Mucosa of rectum (tissue), 2 donors: ENCODE measurements around the gene CLEC19A.

Source experiments
- H3K27ac ChIP-seq, 2 donors: one replicate each; pipeline ENCODE4 v1.7.0; 2013; ENCODE audit warnings: inconsistent platforms in 2 of 2, low read depth in 2 of 2, low read length in 2 of 2
- H3K27me3 ChIP-seq, 2 donors: one replicate each; pipeline ENCODE4 v1.7.0; 2013; ENCODE audit warnings: low read length in 2 of 2; ENCODE audit not compliant: control insufficient read depth in 2 of 2, insufficient read depth in 2 of 2
- H3K36me3 ChIP-seq, 2 donors: one replicate each; pipeline ENCODE4 v1.7.0; 2013; ENCODE audit warnings: low read length in 2 of 2; ENCODE audit not compliant: control insufficient read depth in 2 of 2, insufficient read depth in 2 of 2
- H3K4me1 ChIP-seq, 2 donors: one replicate each; pipeline ENCODE4 v1.7.0; 2013; ENCODE audit warnings: low read length in 2 of 2, mild to moderate bottlenecking in 1 of 2; ENCODE audit not compliant: control insufficient read depth in 2 of 2, insufficient read depth in 2 of 2
- H3K4me3 ChIP-seq, 2 donors: one replicate each; pipeline ENCODE4 v1.7.0; 2013; ENCODE audit warnings: low read length in 2 of 2
- H3K9ac ChIP-seq, 2 donors: one replicate each; pipeline ENCODE4 v1.7.0; 2013; ENCODE audit warnings: low read length in 2 of 2, low read depth in 1 of 2, mild to moderate bottlenecking in 1 of 2
- H3K9me3 ChIP-seq, 2 donors: one replicate each; pipeline ENCODE4 v1.7.0; 2013; ENCODE audit warnings: low read length in 2 of 2; ENCODE audit not compliant: control insufficient read depth in 2 of 2
- donor health status: healthy.
- donor health status: Normal muscosa, but diverticular disease.

CLEC19A gene

DNA sequence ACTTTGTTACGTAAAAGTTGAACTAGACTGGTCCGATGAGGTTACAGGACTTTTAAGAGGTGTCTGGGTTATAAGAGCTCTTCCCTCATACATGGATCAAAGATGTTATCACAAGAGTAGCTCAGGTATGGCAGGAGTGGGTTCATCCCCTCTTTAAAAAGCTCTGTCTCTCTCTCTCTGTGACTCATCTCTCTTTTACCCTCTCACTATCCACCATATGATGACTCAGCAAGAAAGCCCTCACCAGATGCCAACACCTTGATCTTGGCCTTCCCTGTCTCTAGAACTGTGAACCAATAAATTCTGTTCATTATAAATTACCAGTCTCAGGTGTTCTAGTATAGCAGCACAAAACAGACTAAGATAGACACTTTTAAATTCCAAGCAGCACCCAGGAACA, 1.9 kb upstream of the CLEC19A start:
- Histone ChIP-seq H3K4me1 (no peaks in the 10 kb centered on the region), H3K27me3 (no peaks in the 10 kb centered on the region), H3K9ac (no peak overlapping the region), H3K9me3 (no peaks in the 10 kb centered on the region), H3K4me3 (no peak overlapping the region), H3K36me3 (no peaks in the 10 kb centered on the region), H3K27ac (no peak overlapping the region)

DNA sequence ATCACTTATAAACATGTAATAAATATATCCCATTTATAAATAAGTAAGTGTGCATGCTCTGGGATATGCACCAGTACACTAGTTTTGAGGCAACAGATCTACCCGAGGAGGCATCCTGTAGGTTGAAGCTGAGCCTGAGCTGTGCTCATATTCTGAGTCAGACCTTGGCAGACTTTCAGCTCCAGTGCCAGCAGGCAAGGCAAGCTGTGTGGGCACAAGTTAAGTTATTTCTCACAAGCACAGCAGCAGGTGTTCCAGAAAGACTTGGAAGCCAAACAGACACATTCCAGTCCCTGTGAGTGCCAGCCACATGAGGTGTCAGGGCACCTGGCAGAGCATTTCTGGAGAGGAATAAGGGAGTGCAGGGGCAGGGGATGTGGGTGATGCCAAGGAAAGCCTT, 1.3 kb upstream of the CLEC19A start:
- H3K27me3 ChIP-seq = no peaks in the 10 kb centered on the region
- no peak overlapping the region for H3K27ac ChIP-seq
- no peaks in the 10 kb centered on the region for H3K9me3 ChIP-seq
- no peak overlapping the region for H3K9ac ChIP-seq
- H3K4me1 ChIP-seq = no peaks in the 10 kb centered on the region
- no peak overlapping the region for H3K4me3 ChIP-seq
- H3K36me3 ChIP-seq = no peaks in the 10 kb centered on the region

DNA sequence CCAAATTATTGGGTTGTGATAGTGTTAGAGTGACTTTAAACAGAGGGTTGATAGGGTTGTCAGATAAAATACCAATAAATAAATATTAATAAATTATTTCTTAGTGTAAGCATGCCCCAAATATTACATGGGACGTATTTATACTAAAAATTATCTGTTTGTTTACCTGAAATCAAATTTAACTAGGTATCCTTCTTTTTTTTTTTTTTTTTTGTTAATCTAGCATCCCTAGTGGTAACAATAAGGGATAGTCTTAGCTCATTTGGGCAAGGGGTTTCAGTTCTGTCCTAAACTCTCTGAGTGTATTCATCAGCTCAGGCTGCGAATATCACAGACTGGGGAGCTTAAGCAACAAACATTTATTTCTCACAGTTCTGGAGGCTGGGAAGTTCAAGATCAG, 1.3 kb downstream of the CLEC19A start:
- no peak overlapping the region for H3K4me3 ChIP-seq
- no peaks in the 10 kb centered on the region for H3K27me3 ChIP-seq
- H3K9ac ChIP-seq = no peak overlapping the region
- no peak overlapping the region for H3K27ac ChIP-seq
- no peaks in the 10 kb centered on the region for H3K36me3 ChIP-seq
- H3K9me3 ChIP-seq = no peaks in the 10 kb centered on the region
- H3K4me1 ChIP-seq = no peaks in the 10 kb centered on the region

- H3K9ac ChIP-seq = no peak overlapping the region
- no peaks in the 10 kb centered on the region for H3K36me3 ChIP-seq
- no peak overlapping the region for H3K4me3 ChIP-seq
- no peak overlapping the region for H3K27ac ChIP-seq
- no peaks in the 10 kb centered on the region for H3K4me1 ChIP-seq
- no peaks in the 10 kb centered on the region for H3K9me3 ChIP-seq
- no peaks in the 10 kb centered on the region for H3K27me3 ChIP-seq
Observed at GRCh38 chr16:19287241-19287640, 1.7 kb downstream of the CLEC19A start.

GRCh38 chr16:19288872-19289799, 3.6 kb downstream of the CLEC19A start:
- Histone ChIP-seq H3K9ac (no peak overlapping the region), H3K4me3 (no peak overlapping the region), H3K27ac (no peak overlapping the region), H3K27me3 (no peaks in the 10 kb centered on the region), H3K9me3 (no peaks in the 10 kb centered on the region), H3K4me1 (no peaks in the 10 kb centered on the region), H3K36me3 (no peaks in the 10 kb centered on the region)

DNA sequence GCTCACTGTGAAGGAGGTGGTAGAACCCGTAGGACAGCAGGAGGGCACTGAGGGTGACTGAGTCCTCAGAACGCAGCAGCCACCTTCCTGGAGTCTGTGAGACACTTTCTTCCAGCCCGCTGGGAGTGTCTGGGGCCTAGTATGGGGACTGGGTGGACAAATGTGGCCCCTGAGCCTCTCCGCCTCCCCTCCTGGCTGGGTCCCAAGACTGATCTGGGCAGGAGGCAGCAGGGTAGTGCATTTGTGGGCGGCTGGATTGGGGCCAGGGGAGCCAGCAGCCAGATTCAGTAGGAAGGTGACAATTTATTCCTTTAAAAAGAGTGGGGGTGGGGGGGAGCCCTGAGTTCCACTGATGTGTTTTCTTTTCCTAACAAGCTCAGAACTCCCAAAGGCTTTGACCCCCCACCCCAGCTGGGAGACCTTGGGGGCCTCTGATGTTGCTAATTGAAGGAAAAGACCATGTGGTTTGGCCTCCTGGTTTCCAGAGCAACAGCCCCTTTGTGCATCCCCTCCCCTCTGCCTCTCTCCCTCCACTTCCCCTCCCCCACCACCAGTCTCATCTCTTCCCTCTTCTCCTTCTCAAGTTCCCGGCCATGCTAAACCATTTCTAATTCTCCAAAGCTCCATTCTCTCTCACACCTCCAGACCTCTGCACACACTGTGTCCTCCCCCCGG, 4.4 kb downstream of the CLEC19A start:
- H3K9ac ChIP-seq = no peak overlapping the region
- no peaks in the 10 kb centered on the region for H3K36me3 ChIP-seq
- no peaks in the 10 kb centered on the region for H3K27me3 ChIP-seq
- H3K4me1 ChIP-seq = no peaks in the 10 kb centered on the region
- H3K27ac ChIP-seq = no peak overlapping the region
- no peak overlapping the region for H3K4me3 ChIP-seq
- H3K9me3 ChIP-seq = no peaks in the 10 kb centered on the region

DNA sequence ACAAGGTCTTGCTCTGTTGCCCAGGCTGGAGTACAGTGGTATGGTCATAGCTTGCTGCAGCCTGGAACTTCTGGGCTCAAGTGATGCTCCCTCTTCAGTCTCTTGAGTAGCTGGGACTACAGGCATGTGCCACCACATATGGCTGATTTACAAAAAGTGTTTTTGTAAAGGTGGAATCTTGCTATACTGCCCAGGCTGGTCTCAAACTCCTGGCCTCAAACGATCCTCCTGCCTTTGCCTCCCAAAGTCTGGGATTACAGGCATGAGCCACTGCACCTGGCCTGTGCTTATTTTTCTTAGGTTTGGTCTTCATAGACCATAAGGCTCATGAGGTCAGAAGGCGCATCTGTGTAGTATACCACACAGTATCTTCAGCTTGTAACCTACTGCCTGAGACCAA, 5.3 kb downstream of the CLEC19A start:
- no peak overlapping the region for H3K4me3 ChIP-seq
- no peak overlapping the region for H3K27ac ChIP-seq
- no peaks in the 10 kb centered on the region for H3K36me3 ChIP-seq
- H3K27me3 ChIP-seq = no peaks in the 10 kb centered on the region
- H3K9ac ChIP-seq = no peak overlapping the region
- no peaks in the 10 kb centered on the region for H3K4me1 ChIP-seq
- H3K9me3 ChIP-seq = no peaks in the 10 kb centered on the region

DNA sequence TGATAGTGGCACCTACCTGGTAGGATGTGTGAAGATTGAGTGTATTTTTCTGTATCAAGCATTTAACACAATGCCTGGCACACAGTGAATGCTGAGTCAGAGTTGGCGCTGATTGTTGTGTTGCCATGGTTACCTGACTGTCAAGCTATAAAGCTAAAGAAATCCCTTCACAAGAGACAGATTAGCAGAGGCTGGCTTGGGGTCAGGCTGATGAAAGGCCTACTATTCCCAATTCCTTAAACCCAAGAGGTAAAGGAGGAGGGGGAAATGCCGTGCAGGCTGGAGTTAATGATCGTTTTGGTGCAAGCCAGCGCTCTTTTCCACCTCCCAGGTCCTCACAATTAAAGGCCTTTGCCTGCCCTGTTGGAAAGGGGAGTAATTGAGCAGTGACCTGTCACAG, 5.9 kb downstream of the CLEC19A start:
- Histone ChIP-seq H3K4me1 (no peaks in the 10 kb centered on the region), H3K9ac (no peak overlapping the region)

DNA sequence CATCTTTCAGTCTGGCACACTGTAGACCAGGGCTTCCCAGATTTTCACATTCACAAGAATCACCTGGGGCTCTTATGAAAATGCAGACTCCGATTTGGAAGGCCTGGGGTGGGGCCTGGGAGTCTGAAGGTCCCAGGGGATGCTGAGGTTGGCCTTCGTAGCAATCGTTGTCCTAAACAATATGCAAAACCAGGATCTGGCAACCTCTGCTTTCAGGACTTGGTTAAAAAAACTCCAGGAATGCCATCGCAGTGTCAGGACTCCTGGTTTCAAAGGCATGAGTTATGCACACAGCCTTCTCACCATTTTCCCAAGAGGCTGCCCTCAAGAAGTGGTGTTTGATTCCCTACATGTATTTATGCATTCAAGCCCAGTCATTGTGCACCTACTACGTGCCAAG, 6.7 kb downstream of the CLEC19A start:
- Histone ChIP-seq H3K27ac (no peak overlapping the region), H3K4me1 (no peaks in the 10 kb centered on the region), H3K36me3 (no peaks in the 10 kb centered on the region), H3K9me3 (no peaks in the 10 kb centered on the region), H3K4me3 (no peak overlapping the region), H3K9ac (no peak overlapping the region), H3K27me3 (no peaks in the 10 kb centered on the region)

More for the DNA sequence above, 5.9 kb downstream of the CLEC19A start:
- Histone ChIP-seq H3K27ac (no peak overlapping the region), H3K36me3 (no peaks in the 10 kb centered on the region), H3K9me3 (no peaks in the 10 kb centered on the region), H3K27me3 (no peaks in the 10 kb centered on the region), H3K4me3 (no peak overlapping the region)

DNA sequence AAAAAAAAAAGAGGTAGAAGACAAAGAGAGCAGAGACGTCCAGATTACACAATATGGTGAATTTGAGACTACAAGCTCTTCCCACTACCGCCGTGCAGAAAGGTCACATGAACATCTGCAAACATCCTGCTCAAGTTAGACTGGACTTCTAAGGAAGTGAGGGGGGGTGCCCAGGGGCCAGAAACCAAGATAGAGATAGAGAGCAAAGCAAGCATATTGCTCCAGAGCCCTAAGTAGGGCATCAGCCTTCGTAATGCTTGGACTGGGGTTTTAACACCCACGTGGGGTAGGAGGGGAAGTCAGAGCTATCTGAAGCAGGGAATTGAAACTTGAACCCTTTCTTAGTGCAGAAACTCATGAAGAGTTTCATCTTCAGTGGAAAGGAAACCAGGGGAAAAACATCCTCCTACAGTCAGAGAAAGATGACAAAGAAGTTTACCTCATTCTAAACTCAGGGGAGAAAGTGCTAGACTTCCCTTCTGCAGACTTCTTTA, 8.7 kb downstream of the CLEC19A start:
- H3K36me3 ChIP-seq = no peaks in the 10 kb centered on the region

More for the DNA sequence above, 8.7 kb downstream of the CLEC19A start:
- no peaks in the 10 kb centered on the region for H3K9me3 ChIP-seq
- H3K9ac ChIP-seq = no peak overlapping the region
- H3K27ac ChIP-seq = no peak overlapping the region
- H3K27me3 ChIP-seq = no peaks in the 10 kb centered on the region
- no peaks in the 10 kb centered on the region for H3K4me1 ChIP-seq
- H3K4me3 ChIP-seq = no peak overlapping the region
